IPS-20b (cell line): ENCODE results near the gene UPK3A.

Experiments
- H3K27ac ChIP-seq: one replicate; pipeline ENCODE4 v1.5.1; 2013; ENCODE audit warnings: low read length
- H3K27me3 ChIP-seq: 2 replicates; pipeline ENCODE4 v1.6.1; 2013; ENCODE audit warnings: mild to moderate bottlenecking, low read length, inconsistent platforms; ENCODE audit not compliant: insufficient read depth
- H3K36me3 ChIP-seq: 2 replicates; pipeline ENCODE4 v1.6.1; 2013; ENCODE audit warnings: low read depth, mild to moderate bottlenecking, inconsistent platforms, low read length, moderate library complexity; ENCODE audit not compliant: insufficient read depth
- H3K4me1 ChIP-seq: 2 replicates; pipeline ENCODE4 v1.6.1; 2013; ENCODE audit warnings: mild to moderate bottlenecking, control low read depth, inconsistent platforms, low read length, moderate library complexity; ENCODE audit not compliant: insufficient read depth
- H3K4me3 ChIP-seq: 2 replicates; pipeline ENCODE4 v1.5.1; 2013; ENCODE audit warnings: mild to moderate bottlenecking, low read length, inconsistent platforms
- H3K9ac ChIP-seq: 2 replicates; pipeline ENCODE4 v1.6.1; 2013; ENCODE audit warnings: low read depth, mild to moderate bottlenecking, inconsistent platforms, low read length, moderate library complexity
- H3K9me3 ChIP-seq: 2 replicates; pipeline ENCODE4 v1.6.1; 2013; ENCODE audit warnings: mild to moderate bottlenecking, low read depth, low read length, inconsistent platforms; ENCODE audit not compliant: insufficient read depth

Gene UPK3A

GRCh38 chr22:45314786-45315185, 30.0 kb downstream of the UPK3A start:
- Histone ChIP-seq H3K9me3 (no peaks in the 10 kb centered on the region), H3K9ac (no peak overlapping the region), H3K4me3 (no peak overlapping the region), H3K4me1 (peaks cover 12% of the 10 kb centered on the region; the same call in 1 of the 2 replicates), H3K27me3 (peaks cover 9% of the 10 kb centered on the region), H3K27ac (no peak overlapping the region), H3K36me3 (no peaks in the 10 kb centered on the region)

GRCh38 chr22:45316796-45317526, 32.2 kb downstream of the UPK3A start:
- Histone ChIP-seq H3K27ac (no peak overlapping the region), H3K4me1 (peaks cover 8% of the 10 kb centered on the region; the same call in 1 of the 2 replicates), H3K4me3 (no peak overlapping the region), H3K9me3 (no peaks in the 10 kb centered on the region), H3K9ac (no peak overlapping the region), H3K36me3 (no peaks in the 10 kb centered on the region), H3K27me3 (no peaks in the 10 kb centered on the region)

- H3K36me3 ChIP-seq: peaks cover 5% of the 10 kb centered on the region
- H3K27me3 ChIP-seq: no peaks in the 10 kb centered on the region
- H3K27ac ChIP-seq: no peak overlapping the region
- no peak overlapping the region for H3K4me3 ChIP-seq
- H3K9ac ChIP-seq: no peak overlapping the region
- no peaks in the 10 kb centered on the region for H3K9me3 ChIP-seq
- H3K4me1 ChIP-seq: peaks cover 8% of the 10 kb centered on the region; the same call in 1 of the 2 replicates
These were observed 32.9 kb downstream of the UPK3A start for GRCh38 chr22:45317551-45318167.

- Histone ChIP-seq H3K9me3 (no peaks in the 10 kb centered on the region), H3K9ac (no peak overlapping the region), H3K4me3 (no peak overlapping the region), H3K4me1 (peaks cover 8% of the 10 kb centered on the region; the same call in 1 of the 2 replicates), H3K27me3 (no peaks in the 10 kb centered on the region), H3K36me3 (peaks cover 10% of the 10 kb centered on the region), H3K27ac (no peak overlapping the region)
These were observed 33.4 kb downstream of the UPK3A start for GRCh38 chr22:45318168-45318557.

GRCh38 chr22:45318558-45319323, 34.0 kb downstream of the UPK3A start:
- no peak overlapping the region for H3K27ac ChIP-seq
- no peak overlapping the region for H3K4me3 ChIP-seq
- H3K9ac ChIP-seq: no peak overlapping the region
- peaks cover 16% of the 10 kb centered on the region for H3K36me3 ChIP-seq
- H3K27me3 ChIP-seq: no peaks in the 10 kb centered on the region
- H3K4me1 ChIP-seq: peaks cover 8% of the 10 kb centered on the region; the same call in 1 of the 2 replicates
- no peaks in the 10 kb centered on the region for H3K9me3 ChIP-seq

- Histone ChIP-seq H3K27ac (no peak overlapping the region), H3K9ac (no peak overlapping the region), H3K36me3 (peaks cover 18% of the 10 kb centered on the region), H3K27me3 (no peaks in the 10 kb centered on the region), H3K4me1 (peaks cover 8% of the 10 kb centered on the region; the same call in 1 of the 2 replicates), H3K9me3 (no peaks in the 10 kb centered on the region), H3K4me3 (no peak overlapping the region)
These were observed 34.6 kb downstream of the UPK3A start for GRCh38 chr22:45319324-45319685.

GRCh38 chr22:45320357-45320976, 35.7 kb downstream of the UPK3A start:
- no peak overlapping the region for H3K27ac ChIP-seq
- no peaks in the 10 kb centered on the region for H3K9me3 ChIP-seq
- H3K27me3 ChIP-seq: no peaks in the 10 kb centered on the region
- H3K4me1 ChIP-seq: peaks cover 8% of the 10 kb centered on the region; the same call in 1 of the 2 replicates
- no peak overlapping the region for H3K4me3 ChIP-seq
- H3K9ac ChIP-seq: no peak overlapping the region
- H3K36me3 ChIP-seq: peaks cover 24% of the 10 kb centered on the region

- Histone ChIP-seq H3K27ac (no peak overlapping the region), H3K36me3 (peaks cover 24% of the 10 kb centered on the region), H3K27me3 (no peaks in the 10 kb centered on the region), H3K9me3 (no peaks in the 10 kb centered on the region), H3K4me1 (peaks cover 8% of the 10 kb centered on the region; the same call in 1 of the 2 replicates), H3K4me3 (no peak overlapping the region), H3K9ac (no peak overlapping the region)
These were observed 37.1 kb downstream of the UPK3A start for GRCh38 chr22:45321827-45322226.

- H3K27ac ChIP-seq: no peak overlapping the region
- H3K4me3 ChIP-seq: no peak overlapping the region
- H3K4me1 ChIP-seq: peaks cover 7% of the 10 kb centered on the region; the same call in 1 of the 2 replicates
- H3K27me3 ChIP-seq: no peaks in the 10 kb centered on the region
- H3K9ac ChIP-seq: no peak overlapping the region
- peaks cover 33% of the 10 kb centered on the region for H3K36me3 ChIP-seq
- no peaks in the 10 kb centered on the region for H3K9me3 ChIP-seq
These were observed 38.2 kb downstream of the UPK3A start for GRCh38 chr22:45322873-45323525.

- no peak overlapping the region for H3K27ac ChIP-seq
- H3K36me3 ChIP-seq: peaks cover 33% of the 10 kb centered on the region
- H3K27me3 ChIP-seq: no peaks in the 10 kb centered on the region
- H3K9ac ChIP-seq: no peak overlapping the region
- H3K4me1 ChIP-seq: peaks cover 6% of the 10 kb centered on the region; the same call in 1 of the 2 replicates
- no peaks in the 10 kb centered on the region for H3K9me3 ChIP-seq
- no peak overlapping the region for H3K4me3 ChIP-seq
These were observed 38.9 kb downstream of the UPK3A start for GRCh38 chr22:45323695-45324094.

- Histone ChIP-seq H3K4me1 (peaks cover 6% of the 10 kb centered on the region; the same call in 1 of the 2 replicates), H3K9ac (no peak overlapping the region), H3K27ac (no peak overlapping the region), H3K9me3 (no peaks in the 10 kb centered on the region), H3K36me3 (peaks cover 33% of the 10 kb centered on the region), H3K27me3 (no peaks in the 10 kb centered on the region), H3K4me3 (no peak overlapping the region)
These were observed 39.6 kb downstream of the UPK3A start for GRCh38 chr22:45324311-45324711.
